SK-N-SH (cell line): Measurements from ENCODE around the gene ZMAT5. TPM values are rescaled to one million over a fixed set of nuclear protein-coding genes. Genes with fewer than 3 reads are reported as not detected.

Source experiments
- CTCF ChIA-PET: fragments of 300-600, 350-600 bp; formaldehyde crosslinking; extraction: SDS; loops from one replicate; lab custom pipeline; 2021; lab: Yijun Ruan, JAX
- POLR2A ChIA-PET: fragments of 350-600 bp; sonication (Branson Sonifier 250); formaldehyde crosslinking; extraction: SDS; loops from one replicate; lab custom pipeline; 2020; ENCODE audit warnings: antibody characterized with exemption, inconsistent platforms; lab: Yijun Ruan, JAX
- DNase-seq: peaks from one replicate; pipeline ENCODE4 v3.0.0; 2012
- H2AFZ ChIP-seq: fragments of 200-600 bp; sonication (generic); 2 replicates; pipeline ENCODE4 v1.8.1; 2016; ENCODE audit warnings: antibody characterized with exemption, mild to moderate bottlenecking, low read depth
- H3F3A ChIP-seq: fragments of 200-600 bp; sonication (generic); replicated peaks from 2 replicates; pipeline ENCODE3; 2016; ENCODE audit warnings: antibody characterized with exemption, mild to moderate bottlenecking; ENCODE audit not compliant: insufficient read depth
- H3K27ac ChIP-seq, 2 experiments: fragments of 200-500 bp in 1 of 2; fragments of 200-600 bp in 1 of 2; sonication (Bioruptor generic) in 1 of 2; sonication (generic), shearing (Covaris generic) in 1 of 2; 2 replicates each; pipeline versions ENCODE4 v1.5.1 to v1.6.1; 2014 to 2016; ENCODE audit warnings: low read depth in 2 of 2, inconsistent platforms in 1 of 2, low read length in 1 of 2, mild to moderate bottlenecking in 1 of 2, mixed read lengths in 1 of 2
- H3K27me3 ChIP-seq: fragments of 200-600 bp; sonication (generic), shearing (Covaris generic); 2 replicates; pipeline ENCODE4 v1.6.1; 2016; ENCODE audit warnings: mixed run types; ENCODE audit not compliant: insufficient read depth
- H3K36me3 ChIP-seq, 2 experiments: fragments of 200-500 bp in 1 of 2; fragments of 200-600 bp in 1 of 2; sonication (Bioruptor generic) in 1 of 2; sonication (generic) in 1 of 2; replicated peaks in 1 of 2; 2 replicates each; pipeline versions ENCODE3 to v1.5.1; 2014 to 2016; ENCODE audit warnings: low read length in 1 of 2, mild to moderate bottlenecking in 1 of 2; ENCODE audit not compliant: insufficient read depth in 2 of 2, control insufficient read depth in 1 of 2
- H3K4me1 ChIP-seq, 2 experiments: fragments of 200-500 bp in 1 of 2; fragments of 200-600 bp in 1 of 2; sonication (Bioruptor generic) in 1 of 2; sonication (generic), shearing (Covaris generic) in 1 of 2; 2 replicates each; pipeline versions ENCODE4 v1.5.1 to v1.6.1; 2014 to 2016; ENCODE audit warnings: low read depth in 1 of 2, low read length in 1 of 2, mixed run types in 1 of 2; ENCODE audit not compliant: insufficient read depth in 2 of 2, control insufficient read depth in 1 of 2
- H3K4me2 ChIP-seq: fragments of 200-600 bp; sonication (generic), shearing (Covaris generic); 2 replicates; pipeline ENCODE4 v1.6.1; 2017; ENCODE audit warnings: mixed run types
- H3K4me3 ChIP-seq, 2 experiments: fragments of 200-500 bp in 1 of 2; fragments of 200-600 bp in 1 of 2; sonication (Bioruptor generic) in 1 of 2; sonication (generic), shearing (Covaris generic) in 1 of 2; 2 replicates each; pipeline versions ENCODE4 v1.5.1 to v1.8.1; 2014 to 2016; ENCODE audit warnings: low read depth in 2 of 2, inconsistent platforms in 1 of 2, low read length in 1 of 2, mild to moderate bottlenecking in 1 of 2, mixed read lengths in 1 of 2, moderate library complexity in 1 of 2
- H3K79me2 ChIP-seq: fragments of 200-600 bp; sonication (generic); 2 replicates; pipeline ENCODE4 v1.8.1; 2017; ENCODE audit warnings: mild to moderate bottlenecking; ENCODE audit not compliant: insufficient read depth
- H3K9ac ChIP-seq: fragments of 200-600 bp; sonication (generic); 2 replicates; pipeline ENCODE4 v1.6.1; 2017; ENCODE audit warnings: mixed run types
- H3K9me2 ChIP-seq: fragments of 200-600 bp; sonication (generic); 2 replicates; pipeline ENCODE4 v1.6.1; 2017; ENCODE audit warnings: mixed run types
- H3K9me3 ChIP-seq: fragments of 200-600 bp; sonication (generic); 2 replicates; pipeline ENCODE4 v1.6.1; 2017; ENCODE audit warnings: mixed run types, mild to moderate bottlenecking, moderate library complexity
- H4K20me1 ChIP-seq: fragments of 200-600 bp; sonication (generic); 2 replicates; pipeline ENCODE4 v1.6.1; 2017; ENCODE audit warnings: mild to moderate bottlenecking, mixed run types; ENCODE audit not compliant: insufficient read depth
- CHD2 ChIP-seq: fragments of 150-350 bp; IDR thresholded peaks from 2 replicates; pipeline ENCODE4 v1.6.1; 2018; ENCODE audit warnings: low read length; ENCODE audit not compliant: partially characterized antibody
- CTCF ChIP-seq: fragments of 200-600 bp; sonication (generic); IDR thresholded peaks from 2 replicates; pipeline ENCODE4 v1.6.1; 2017; ENCODE audit warnings: antibody characterized with exemption, mild to moderate bottlenecking, moderate library complexity
- FOXM1 ChIP-seq: IDR thresholded peaks from 2 replicates; pipeline ENCODE4 v1.4.0; 2012; ENCODE audit warnings: low read depth, mild to moderate bottlenecking
- IRF3 ChIP-seq: fragments of 150-350 bp; IDR thresholded peaks from 2 replicates; pipeline ENCODE4 v1.6.1; 2016; ENCODE audit warnings: mild to moderate bottlenecking, low read depth, low read length
- NFIC ChIP-seq: IDR thresholded peaks from 2 replicates; pipeline ENCODE4 v1.4.0; 2012; ENCODE audit warnings: borderline replicate concordance
- NRF1 ChIP-seq: IDR thresholded peaks from 2 replicates; pipeline ENCODE4 v1.6.1; 2012; ENCODE audit warnings: low read depth, mild to moderate bottlenecking, low read length
- PBX3 ChIP-seq: IDR thresholded peaks from 2 replicates; pipeline ENCODE4; 2012
- POLR2AphosphoS5 ChIP-seq: IDR thresholded peaks from 2 replicates; pipeline ENCODE4 v1.6.1; 2012; ENCODE audit warnings: low read depth, low read length
- RXRA ChIP-seq: IDR thresholded peaks from 2 replicates; pipeline ENCODE4 v1.4.0; 2012; ENCODE audit warnings: low read depth, mild to moderate bottlenecking, borderline replicate concordance
- SMC3 ChIP-seq: IDR thresholded peaks from 2 replicates; pipeline ENCODE4 v1.6.1; 2012; ENCODE audit warnings: low read depth, low read length, improper control_type of control experiment
- TCF12 ChIP-seq: IDR thresholded peaks from 2 replicates; pipeline ENCODE4 v1.4.0; 2012
- WGBS: methylation state at CpG from one replicate; pipeline ENCODE4 v1.1.6; 2017; ENCODE audit warnings: low lambda C conversion rate; 5-methylcytosine and 5-hydroxymethylcytosine counted together
- polyA plus RNA-seq, 3 experiments: library from polyadenylated mRNA; depleted of rRNA; stranded (reverse); fragments of >200 nt; gene quantifications; 2 replicates each; pipeline ENCODE4 v1.2.3, GENCODE V29; 2012
- TF ChIP-seq, protein P1 (sequence below): IDR thresholded peaks from 2 replicates; pipeline ENCODE4 v1.4.0; 2012; ENCODE audit warnings: low read depth, borderline replicate concordance
- TF ChIP-seq, protein P2 (sequence below): IDR thresholded peaks from 2 replicates; pipeline ENCODE4 v1.6.1; 2012; ENCODE audit warnings: mild to moderate bottlenecking, low read depth, low read length, moderate library complexity
- TF ChIP-seq, protein P3 (sequence below): IDR thresholded peaks from 2 replicates; pipeline ENCODE4 v1.4.0; 2012; ENCODE audit warnings: low read depth, borderline replicate concordance
- TF ChIP-seq, protein P4 (sequence below): fragments of 150-350 bp; IDR thresholded peaks from 2 replicates; pipeline ENCODE4 v1.6.1; 2017; ENCODE audit warnings: antibody characterized with exemption, low read length, low read depth, borderline replicate concordance

ZMAT5 gene
- polyA plus RNA-seq, 1 of the 3 experiments (the other 2 are of a cell fraction) = 35.0 TPM

- DNase-seq = no peak
These were observed 15.1 kb downstream of the ZMAT5 start for GRCh38 chr22:29751669-29752068.

More at GRCh38 chr22:29751669-29752068, 15.1 kb downstream of the ZMAT5 start:
- H3K4me1 ChIP-seq = no peaks in the 10 kb centered on the region
- H3F3A ChIP-seq = no peaks in the 10 kb centered on the region
- no peaks in the 10 kb centered on the region for H3K27me3 ChIP-seq
- H3K79me2 ChIP-seq = no peaks in the 10 kb centered on the region
- H4K20me1 ChIP-seq = 0 out of 2 replicates have a peak, but pooled peaks cover 3% of the 10 kb centered on the region
- no peak overlapping the region for H3K4me2 ChIP-seq
- H2AFZ ChIP-seq = no peak overlapping the region
- POLR2A ChIA-PET = no interaction called here
- no peak overlapping the region for H3K4me3 ChIP-seq
- no peaks in the 10 kb centered on the region for H3K9me2 ChIP-seq
- TF ChIP-seq NRF1 = no peak
- TF ChIP-seq, protein P1, sequence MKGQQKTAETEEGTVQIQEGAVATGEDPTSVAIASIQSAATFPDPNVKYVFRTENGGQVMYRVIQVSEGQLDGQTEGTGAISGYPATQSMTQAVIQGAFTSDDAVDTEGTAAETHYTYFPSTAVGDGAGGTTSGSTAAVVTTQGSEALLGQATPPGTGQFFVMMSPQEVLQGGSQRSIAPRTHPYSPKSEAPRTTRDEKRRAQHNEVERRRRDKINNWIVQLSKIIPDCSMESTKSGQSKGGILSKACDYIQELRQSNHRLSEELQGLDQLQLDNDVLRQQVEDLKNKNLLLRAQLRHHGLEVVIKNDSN = no peak
- TF ChIP-seq POLR2AphosphoS5 = no peak
- TF ChIP-seq, protein P2, sequence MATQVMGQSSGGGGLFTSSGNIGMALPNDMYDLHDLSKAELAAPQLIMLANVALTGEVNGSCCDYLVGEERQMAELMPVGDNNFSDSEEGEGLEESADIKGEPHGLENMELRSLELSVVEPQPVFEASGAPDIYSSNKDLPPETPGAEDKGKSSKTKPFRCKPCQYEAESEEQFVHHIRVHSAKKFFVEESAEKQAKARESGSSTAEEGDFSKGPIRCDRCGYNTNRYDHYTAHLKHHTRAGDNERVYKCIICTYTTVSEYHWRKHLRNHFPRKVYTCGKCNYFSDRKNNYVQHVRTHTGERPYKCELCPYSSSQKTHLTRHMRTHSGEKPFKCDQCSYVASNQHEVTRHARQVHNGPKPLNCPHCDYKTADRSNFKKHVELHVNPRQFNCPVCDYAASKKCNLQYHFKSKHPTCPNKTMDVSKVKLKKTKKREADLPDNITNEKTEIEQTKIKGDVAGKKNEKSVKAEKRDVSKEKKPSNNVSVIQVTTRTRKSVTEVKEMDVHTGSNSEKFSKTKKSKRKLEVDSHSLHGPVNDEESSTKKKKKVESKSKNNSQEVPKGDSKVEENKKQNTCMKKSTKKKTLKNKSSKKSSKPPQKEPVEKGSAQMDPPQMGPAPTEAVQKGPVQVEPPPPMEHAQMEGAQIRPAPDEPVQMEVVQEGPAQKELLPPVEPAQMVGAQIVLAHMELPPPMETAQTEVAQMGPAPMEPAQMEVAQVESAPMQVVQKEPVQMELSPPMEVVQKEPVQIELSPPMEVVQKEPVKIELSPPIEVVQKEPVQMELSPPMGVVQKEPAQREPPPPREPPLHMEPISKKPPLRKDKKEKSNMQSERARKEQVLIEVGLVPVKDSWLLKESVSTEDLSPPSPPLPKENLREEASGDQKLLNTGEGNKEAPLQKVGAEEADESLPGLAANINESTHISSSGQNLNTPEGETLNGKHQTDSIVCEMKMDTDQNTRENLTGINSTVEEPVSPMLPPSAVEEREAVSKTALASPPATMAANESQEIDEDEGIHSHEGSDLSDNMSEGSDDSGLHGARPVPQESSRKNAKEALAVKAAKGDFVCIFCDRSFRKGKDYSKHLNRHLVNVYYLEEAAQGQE = no peak
- TF ChIP-seq PBX3 = no peak
- TF ChIP-seq, protein P3, sequence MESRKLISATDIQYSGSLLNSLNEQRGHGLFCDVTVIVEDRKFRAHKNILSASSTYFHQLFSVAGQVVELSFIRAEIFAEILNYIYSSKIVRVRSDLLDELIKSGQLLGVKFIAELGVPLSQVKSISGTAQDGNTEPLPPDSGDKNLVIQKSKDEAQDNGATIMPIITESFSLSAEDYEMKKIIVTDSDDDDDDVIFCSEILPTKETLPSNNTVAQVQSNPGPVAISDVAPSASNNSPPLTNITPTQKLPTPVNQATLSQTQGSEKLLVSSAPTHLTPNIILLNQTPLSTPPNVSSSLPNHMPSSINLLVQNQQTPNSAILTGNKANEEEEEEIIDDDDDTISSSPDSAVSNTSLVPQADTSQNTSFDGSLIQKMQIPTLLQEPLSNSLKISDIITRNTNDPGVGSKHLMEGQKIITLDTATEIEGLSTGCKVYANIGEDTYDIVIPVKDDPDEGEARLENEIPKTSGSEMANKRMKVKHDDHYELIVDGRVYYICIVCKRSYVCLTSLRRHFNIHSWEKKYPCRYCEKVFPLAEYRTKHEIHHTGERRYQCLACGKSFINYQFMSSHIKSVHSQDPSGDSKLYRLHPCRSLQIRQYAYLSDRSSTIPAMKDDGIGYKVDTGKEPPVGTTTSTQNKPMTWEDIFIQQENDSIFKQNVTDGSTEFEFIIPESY = no peak
- TF ChIP-seq, protein P4, sequence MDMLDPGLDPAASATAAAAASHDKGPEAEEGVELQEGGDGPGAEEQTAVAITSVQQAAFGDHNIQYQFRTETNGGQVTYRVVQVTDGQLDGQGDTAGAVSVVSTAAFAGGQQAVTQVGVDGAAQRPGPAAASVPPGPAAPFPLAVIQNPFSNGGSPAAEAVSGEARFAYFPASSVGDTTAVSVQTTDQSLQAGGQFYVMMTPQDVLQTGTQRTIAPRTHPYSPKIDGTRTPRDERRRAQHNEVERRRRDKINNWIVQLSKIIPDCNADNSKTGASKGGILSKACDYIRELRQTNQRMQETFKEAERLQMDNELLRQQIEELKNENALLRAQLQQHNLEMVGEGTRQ = no peak
- TF ChIP-seq SMC3 = no peak
- no peak for TF ChIP-seq TCF12
- no peak for TF ChIP-seq RXRA
- no peak for TF ChIP-seq IRF3
- no peak for TF ChIP-seq CHD2
- TF ChIP-seq NFIC = no peak
- no peak for TF ChIP-seq FOXM1
- TF ChIP-seq CTCF = no peak
- 94% methylated on average over 2 of the region's 2 CpGs for WGBS
- no peak overlapping the region for H3K27ac ChIP-seq
- H3K9ac ChIP-seq = no peak overlapping the region
- H3K9me3 ChIP-seq = no peaks in the 10 kb centered on the region
- H3K36me3 ChIP-seq = peaks cover 0 to 4% of the 10 kb centered on the region in 2 experiments
- CTCF ChIA-PET = interaction anchor here (3.2 kb wide), 1 partner anchor 337 kb away, joined by 8 read pairs; no protein-coding TSS in a partner anchor
